GM19397 (cell line): ENCODE data around the gene POU6F1.
"Not testable (repeated sequence)": the region's sequence is repeated elsewhere in the genome, so short reads cannot be mapped to it uniquely, and the experiment has no call there.

Experiments
- ATAC-seq: cut with Tn5 transposase; IDR thresholded peaks from one replicate; pipeline ENCODE4 v1.9.1; 2021; ENCODE audit warnings: mild to moderate bottlenecking, moderate library complexity; ENCODE audit not compliant: unreplicated experiment

POU6F1 gene, protein sequence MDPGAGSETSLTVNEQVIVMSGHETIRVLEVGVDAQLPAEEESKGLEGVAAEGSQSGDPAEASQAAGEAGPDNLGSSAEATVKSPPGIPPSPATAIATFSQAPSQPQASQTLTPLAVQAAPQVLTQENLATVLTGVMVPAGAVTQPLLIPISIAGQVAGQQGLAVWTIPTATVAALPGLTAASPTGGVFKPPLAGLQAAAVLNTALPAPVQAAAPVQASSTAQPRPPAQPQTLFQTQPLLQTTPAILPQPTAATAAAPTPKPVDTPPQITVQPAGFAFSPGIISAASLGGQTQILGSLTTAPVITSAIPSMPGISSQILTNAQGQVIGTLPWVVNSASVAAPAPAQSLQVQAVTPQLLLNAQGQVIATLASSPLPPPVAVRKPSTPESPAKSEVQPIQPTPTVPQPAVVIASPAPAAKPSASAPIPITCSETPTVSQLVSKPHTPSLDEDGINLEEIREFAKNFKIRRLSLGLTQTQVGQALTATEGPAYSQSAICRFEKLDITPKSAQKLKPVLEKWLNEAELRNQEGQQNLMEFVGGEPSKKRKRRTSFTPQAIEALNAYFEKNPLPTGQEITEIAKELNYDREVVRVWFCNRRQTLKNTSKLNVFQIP

DNA sequence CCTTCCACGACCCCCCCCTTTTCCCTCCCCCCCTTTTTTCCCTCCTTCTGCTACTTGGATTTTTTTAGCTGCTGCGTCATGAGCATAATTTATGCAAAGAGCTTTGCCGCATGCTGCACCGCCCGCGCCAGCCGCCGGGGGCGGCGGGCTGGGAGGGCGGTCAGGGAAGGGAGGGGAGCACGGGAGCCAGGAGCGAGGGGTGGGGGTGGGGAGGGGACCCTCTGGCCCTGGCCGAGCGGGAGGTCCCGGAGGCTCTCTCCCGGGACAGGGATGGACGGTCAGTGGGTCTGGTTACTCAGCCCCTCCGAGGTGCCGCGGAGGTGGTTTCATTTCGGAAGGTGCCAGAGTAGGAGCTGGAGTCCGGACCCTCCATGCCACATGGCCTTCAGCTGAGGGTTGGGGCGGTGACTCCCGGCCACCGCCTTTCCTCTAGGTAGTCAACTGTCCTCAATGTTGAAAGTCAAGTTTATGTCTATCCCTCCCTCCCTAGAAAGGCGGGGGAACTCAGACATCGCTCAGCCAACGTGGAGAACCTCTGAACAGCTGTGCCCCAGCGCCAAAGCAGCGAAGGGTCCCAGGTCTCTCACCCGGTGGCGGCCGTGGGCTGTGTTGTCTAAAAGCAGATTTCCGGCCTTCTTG, at the start of gene POU6F1:
POU6F1 (minus strand) TSS at position 95 of the 639 bp plus-strand sequence. CDS start 11,226 bp downstream, outside the sequence.
- peak; percentile 69 for ATAC-seq

DNA sequence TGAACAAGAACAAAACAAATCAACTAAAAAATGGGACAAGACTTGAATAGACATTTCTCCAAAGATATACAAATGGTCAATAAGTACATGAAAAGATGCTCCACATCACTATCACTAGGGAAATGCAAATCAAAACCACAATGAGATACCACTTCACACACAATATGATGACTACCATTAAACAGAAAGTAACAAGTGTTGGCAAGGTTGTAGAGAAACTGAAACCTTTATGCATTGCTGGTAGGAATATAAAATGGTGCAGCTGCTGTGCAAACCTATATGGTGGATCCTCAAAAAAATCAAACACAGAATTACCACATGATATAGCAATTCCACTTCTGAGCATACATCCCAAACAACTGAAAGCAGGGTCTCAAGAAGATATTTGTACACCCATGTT, 47.2 kb upstream of the POU6F1 start:
- ATAC-seq, result no peak

DNA sequence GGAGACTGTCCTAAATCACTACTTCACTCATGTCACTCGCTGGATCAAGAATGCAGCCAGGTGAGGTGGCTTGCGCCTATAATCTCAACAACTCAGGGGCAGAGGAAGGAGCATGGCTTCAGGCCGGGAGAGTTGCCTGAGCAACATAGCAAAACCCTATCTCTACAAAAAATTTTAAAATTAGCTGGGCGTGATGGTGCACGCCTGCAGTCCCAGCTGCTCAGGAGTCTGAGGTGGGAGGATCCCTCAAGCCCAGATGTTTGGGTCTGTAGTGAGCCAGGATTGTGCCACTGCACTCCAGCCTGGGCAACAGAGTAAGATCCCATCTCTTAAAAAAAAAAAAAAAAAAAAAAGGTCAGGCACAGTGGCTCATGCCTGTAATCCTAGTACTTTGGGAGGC, 46.4 kb upstream of the POU6F1 start:
- no peak for ATAC-seq

DNA sequence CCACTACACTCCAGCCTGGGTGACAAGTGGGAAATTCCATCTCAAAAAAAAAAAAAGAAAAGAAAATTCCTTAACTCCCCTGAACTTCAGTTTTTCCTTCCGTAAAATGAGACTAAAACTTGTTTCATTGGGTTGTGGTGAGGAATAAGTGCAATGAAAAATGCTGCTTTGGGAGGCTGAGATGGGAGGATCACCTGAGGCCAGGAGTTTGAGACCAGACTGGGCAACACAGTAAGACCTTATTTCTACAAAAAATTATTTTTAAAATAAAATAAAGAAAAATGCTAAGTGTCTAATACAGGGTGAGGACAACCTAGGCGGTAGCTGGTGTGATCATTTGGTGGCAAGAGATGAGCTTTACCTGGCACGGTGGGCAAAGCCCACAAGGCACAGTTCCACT, 45.5 kb upstream of the POU6F1 start:
- ATAC-seq, result no peak

DNA sequence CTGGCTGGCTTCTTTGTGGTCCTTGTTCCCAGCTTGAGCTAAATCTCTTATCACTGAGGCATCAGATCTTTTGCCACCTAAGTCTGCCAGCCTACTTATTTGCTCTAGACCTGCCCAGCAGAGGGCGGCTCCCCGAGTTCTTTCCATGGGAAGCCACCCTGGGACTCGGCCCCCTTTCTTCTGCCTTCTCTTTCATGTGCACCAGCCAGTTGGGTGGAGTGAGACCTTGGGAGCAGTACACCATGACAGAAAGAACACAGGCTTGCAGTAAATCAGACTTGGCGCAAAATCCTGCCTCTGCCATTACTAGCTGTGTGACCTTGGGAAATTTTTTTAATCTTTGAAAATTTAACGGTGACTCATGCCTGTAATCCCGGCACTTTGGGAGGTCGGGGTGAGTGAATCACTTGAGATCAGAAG, 44.9 kb upstream of the POU6F1 start:
- ATAC-seq, result no peak

DNA sequence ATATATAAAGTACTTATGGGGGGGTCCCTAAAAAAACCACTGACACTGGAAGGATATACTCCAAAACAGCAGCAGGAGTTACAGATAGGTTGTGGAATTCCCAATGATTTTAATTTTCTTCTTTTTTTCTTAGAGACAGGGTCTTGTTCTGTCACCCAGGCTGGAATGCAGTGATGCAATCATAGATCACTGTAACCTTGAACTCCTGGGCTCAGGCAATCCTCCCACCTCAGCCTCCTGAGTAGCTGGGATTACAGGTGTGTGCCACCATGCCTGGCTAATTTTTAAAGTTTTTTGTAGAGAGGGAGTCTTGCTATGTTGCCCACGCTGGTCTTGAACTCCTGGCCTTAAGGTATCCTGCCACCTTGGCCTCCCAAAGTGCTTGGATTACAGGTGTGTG, 41.7 kb upstream of the POU6F1 start:
- not testable (repeated sequence) for ATAC-seq

DNA sequence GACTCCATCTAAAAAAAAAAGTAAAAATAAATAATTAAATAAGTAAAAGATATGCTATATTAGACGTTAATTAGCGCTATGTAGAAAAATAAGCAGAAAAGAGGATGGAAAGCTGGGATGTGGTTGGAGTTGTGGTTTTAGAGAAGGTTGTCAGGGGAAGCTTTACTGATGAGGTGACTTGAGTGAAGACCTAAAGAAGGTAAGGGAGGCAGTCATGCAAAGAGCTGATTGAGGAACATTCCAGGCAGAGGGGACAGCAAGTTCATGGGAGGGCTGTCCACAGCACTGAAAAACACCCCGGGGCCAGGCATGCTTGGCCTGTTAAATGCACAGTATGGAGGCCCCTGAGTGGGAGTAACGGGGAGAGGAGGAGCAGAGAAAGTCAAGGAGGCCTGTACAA, 36.7 kb upstream of the POU6F1 start:
- ATAC-seq, result no peak

DNA sequence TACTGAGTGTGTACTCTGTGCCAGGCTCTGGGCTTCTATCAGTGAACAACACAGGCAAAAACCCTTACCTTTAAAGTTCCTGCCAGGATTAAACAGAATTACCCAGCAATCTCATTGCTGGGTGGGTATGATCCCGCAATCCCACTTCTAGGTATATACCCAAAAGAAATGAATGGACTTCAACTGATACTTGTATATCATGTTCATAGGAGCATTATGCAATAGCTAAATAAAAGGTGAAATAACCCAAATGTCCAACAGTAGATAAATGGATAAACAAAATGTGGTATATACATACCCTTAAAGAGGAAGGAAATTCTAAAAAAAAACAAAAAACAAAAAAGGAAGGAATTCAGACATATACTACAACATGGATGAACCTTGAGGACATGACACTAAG, 35.4 kb upstream of the POU6F1 start:
- no peak for ATAC-seq

DNA sequence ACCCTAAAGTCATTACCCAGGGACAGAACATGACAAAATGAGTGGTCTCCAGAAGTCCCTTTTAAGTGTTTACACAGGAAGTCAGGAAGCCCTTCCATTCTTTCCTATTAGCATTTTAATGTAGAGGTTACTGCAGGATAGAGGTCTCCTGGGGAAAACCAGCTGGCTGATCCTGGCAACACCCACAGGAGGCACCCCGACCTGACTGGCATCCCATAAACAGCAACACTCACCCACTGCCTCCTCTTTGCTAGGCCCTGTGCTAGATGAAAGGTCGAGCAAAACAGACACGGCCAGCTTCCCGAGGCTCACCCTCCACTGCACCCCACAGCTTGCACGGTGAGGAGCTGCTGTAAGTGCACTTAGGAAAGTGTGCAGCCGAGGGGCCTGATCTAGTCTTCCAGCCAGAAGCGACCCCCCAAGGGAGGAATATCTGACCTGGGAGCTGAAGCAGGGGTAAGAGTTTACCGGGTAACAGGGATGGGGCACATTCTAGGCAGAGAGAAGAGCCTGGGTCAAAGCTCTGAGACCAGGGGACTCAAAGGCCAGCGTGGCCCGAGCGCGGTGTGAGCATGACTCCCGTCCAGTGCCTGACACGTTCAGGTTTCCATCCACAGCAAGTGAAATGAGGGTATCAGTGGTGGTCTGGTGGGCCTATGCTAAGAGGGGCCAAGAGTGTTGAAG, 29.8 kb upstream of the POU6F1 start:
- ATAC-seq, result no peak

DNA sequence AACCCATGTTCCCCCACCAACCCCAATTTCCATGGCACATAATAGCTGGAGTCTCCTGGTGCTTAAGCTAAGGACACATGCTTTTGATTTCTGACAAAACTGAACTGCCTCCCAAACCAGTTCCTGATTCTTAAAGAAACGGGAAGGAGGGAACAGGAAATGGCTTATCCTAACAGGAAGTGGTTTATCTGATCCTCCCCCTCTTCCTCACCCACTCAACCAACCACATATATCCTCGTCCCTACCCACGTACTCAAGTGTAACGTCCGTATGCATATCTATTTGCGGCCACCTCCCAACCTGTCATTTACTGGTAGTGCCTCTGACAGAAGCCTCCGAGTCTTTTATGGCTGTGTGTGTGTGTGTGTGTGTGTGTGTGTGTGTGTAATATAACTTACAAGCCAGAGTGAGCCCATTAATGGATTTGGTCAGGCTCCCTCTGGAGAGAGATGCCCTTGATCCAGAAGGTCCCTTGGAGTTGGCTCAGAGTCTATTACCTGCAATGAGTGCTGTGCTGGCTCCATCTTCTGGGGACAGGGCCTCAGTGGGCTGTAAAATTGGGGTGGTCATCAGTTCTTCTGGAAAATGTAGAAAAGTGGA, 28.5 kb upstream of the POU6F1 start:
- no peak for ATAC-seq

DNA sequence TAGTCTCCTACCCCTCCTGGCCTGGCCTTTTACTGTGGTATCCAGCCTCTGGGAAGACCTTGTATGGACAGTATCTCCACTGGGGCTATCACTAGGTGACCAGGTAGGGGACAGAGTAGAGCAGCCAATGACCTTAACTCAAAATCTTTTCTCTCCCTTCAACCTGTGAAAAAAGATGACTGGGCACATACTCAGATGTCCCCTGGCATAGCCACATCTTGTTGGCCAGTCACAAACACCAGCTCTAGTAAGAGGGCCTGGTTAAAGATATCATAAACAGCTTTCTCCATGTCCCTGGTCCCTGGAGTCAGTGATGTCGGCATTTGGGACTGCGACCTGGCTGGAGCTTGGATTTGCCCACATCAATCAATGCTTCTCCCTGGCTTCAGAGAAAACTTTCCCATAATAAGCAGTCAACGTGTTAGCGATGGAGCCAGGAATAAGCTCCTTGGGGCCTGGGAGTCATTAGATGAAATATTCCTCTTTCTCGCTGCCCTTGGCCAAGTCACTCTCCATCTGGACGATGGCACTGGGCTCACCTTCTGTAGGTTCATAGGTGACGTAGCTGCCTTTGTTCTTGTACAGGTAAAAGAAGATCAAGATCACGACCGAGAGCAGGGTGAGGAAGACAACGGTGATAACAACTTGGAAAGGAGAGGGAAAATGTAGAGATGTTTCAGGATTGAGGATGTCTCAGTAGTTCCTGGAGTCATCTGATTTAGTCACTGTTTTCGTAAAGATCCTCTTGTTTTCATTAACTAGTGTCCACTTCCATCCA, 27.8 kb upstream of the POU6F1 start:
- no peak for ATAC-seq

DNA sequence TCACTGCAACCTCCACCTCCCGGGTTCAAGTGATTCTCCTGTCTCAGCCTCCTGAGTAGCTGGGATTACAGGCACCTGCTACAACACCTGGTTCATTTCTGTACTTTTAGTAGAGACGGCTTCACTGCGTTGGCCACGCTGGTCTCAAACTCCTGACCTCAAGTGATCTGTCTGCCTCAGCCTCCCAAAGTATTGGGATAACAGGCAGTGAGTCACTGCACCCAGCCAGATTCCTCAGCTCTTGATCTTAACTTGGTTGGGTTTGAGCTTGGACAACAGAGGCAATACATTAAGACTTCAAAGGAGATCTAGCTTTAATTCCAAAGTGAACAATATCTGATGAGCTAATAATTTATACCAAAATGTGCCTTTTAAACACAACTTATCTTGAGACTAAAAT, 26.4 kb upstream of the POU6F1 start:
- no peak for ATAC-seq

DNA sequence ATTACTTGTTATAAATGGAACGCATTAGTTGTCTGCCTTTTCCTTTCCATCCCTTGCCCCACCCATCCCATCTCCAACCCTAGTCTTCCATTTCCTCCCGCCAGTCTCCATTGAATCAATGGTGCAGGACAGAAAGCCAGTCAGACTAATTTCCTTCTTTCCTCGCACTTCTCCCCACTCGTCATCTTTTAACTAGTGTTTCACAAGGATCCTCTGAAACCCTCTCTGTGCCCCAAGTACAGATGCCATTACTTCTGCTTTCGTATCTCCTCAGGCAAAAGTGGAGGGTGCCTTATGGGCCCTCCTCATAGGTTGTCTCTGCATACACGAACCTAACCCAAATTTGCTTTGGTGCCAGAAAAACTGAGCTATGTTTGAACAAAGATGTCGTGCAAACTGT, 25.0 kb upstream of the POU6F1 start:
- no peak for ATAC-seq

DNA sequence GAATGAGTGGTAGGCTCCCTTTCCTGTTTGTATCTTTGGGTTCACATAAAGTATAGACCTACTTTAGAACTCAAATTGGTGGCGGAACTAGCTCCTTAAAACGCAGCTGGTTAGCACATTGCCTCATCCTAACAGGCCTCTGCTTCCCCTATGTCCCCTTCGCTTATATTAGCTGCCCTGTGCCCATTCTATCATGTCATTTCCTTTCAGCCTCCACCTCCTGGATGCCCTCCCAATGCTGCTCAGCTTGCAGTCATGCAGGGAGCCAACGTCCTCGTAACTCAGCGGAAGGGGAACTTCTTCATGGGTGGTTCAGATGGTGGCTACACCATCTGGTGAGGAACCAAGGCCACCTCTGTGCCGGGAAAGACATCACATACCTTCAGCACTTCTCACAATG, 24.3 kb upstream of the POU6F1 start:
- no peak for ATAC-seq

DNA sequence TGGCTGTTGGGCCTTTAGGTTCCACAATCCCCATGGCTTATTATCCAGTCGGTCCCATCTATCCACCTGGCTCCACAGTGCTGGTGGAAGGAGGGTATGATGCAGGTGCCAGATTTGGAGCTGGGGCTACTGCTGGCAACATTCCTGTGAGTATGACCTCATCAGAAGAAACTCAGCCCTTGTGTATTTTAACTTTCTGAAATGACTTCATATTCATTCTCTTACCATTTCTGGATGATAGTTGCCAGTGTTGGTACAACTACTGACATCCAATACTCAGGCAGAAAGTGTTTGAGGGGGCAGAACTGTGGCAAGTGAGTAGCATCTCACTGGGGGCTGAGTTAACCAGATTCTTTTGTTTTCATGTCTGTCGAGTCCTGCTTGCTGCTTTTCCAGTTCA, 23.1 kb upstream of the POU6F1 start:
- ATAC-seq, result no peak

DNA sequence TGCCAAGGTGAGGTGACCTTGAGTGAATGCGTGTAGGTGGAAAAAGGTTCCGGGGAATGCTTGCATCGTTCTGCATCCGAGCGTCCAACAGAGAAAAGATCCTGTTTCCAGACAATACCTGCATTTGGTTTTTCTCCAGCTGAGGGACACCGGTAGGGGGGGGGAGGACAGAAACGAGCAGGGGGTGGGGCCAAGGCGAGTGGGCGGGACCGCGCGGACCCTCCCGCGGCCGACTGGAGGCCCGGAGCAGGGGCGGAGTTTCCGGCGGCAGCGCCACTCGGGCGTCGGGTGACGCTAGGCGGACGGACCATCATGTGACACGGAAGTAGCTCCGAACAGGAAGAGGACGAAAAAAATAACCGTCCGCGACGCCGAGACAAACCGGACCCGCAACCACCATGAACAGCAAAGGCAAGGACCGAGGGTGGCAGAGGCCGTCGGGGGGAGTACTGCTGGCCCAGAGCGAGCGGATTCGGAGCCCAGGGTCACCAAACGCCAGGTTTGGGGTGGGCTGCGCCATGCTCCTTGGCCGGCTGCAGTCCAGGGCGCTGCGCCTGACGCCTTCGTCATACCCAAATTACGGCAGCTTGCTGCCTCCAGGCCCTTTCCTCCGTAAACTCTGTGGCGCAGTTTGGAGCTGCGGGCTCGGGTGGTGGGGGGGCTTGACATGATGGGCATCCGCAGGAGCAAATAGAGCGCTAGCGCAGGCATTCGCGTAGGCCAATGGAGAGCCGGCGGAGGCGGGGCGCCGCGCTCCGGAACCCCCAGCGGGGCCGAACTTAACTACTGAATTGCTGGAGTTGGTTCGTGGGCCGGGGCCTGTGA, 20.9 kb upstream of the POU6F1 start, which contains the start of gene DAZAP2:
DAZAP2 (plus strand) TSS at position 317 of the 825 bp plus-strand sequence; CDS start at position 399, 82 bp downstream.
- peak; percentile 91 for ATAC-seq

DNA sequence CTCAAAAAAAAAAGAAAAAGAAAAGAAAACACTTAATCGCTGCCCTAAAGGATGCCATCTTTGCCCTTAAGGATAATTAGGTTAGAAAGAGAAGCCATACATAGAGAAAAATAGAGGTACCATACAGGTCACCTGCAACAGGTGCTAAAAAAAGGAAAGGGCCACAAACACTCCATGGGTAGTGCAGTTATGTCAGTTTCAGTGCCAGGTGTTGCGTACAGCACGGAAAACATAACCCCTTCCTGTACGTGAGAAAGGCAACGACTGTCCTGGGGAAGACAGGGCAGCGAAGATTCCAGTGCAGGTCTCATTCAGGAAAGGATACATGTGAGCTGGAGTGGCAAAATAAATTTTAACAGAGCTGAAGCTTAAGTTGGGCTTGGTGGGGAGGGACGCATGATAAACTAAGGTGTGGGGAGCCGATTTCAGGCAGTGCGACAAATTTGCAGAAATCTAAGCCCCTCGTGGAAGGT, 20.2 kb upstream of the POU6F1 start:
- no peak for ATAC-seq

DNA sequence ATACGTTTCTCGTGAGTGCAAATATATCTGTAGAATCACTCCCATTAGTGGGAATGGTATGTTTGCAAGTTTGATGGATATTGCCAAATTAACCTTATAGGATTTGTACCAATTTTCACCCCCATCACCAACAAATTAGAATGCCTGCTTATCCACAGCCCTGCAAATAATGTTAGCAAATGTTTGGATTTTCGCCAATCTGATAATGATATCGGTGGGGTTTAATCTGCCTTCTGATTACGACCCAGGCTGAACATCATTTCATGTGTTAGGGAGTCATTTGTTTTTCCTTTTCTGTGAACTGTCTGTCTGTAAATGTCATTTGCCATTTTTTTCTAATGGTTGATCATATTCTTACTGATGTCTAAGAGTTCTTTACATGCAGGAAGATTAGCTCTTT, 16.7 kb upstream of the POU6F1 start:
- no peak for ATAC-seq

DNA sequence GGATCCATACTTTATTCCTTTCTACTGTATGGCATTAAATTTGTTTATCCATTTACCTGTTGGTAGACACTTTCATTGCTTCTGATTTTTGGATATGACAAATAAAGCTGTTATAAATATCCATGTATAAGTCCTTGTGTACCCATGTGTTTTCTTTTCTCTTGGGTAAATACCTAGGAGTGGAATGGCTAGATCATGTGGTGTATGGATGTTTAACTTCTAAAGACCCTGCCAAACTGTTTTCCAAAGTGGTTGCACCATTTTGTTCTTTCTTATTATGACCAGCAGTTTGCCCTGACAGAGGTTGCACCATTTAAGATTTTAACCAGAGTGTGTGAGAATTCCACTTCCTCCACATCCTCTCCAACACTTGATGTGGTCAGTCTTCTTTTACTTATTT, 14.8 kb upstream of the POU6F1 start:
- ATAC-seq, result no peak
